Kidney (tissue), 14 donors: ENCODE data around the gene IL36G. TPM values are rescaled to one million over a fixed set of nuclear protein-coding genes. Genes with fewer than 3 reads are reported as not detected.

Source experiments
- DNase-seq, 5 donors: peaks; one replicate each; pipeline ENCODE4 v3.0.0-alpha.2; 2013 to 2020
- FAIRE-seq: peaks from 2 replicates; lab custom pipeline; 2012; peaks lifted over from hg19 to GRCh38; lab: Jason Lieb, UNC
- H3K27ac ChIP-seq, 2 donors: one replicate each; pipeline ENCODE4 v1.7.0; 2013; ENCODE audit warnings: low read depth in 2 of 2, low read length in 2 of 2, inconsistent platforms in 1 of 2
- H3K27me3 ChIP-seq: one replicate; pipeline ENCODE4 v1.7.1; 2013; ENCODE audit warnings: low read length, inconsistent platforms; ENCODE audit not compliant: control insufficient read depth, insufficient read depth
- H3K36me3 ChIP-seq, 3 donors: one replicate each; pipeline versions ENCODE4 v1.7.0 to v1.7.1; 2013; ENCODE audit warnings: low read length in 3 of 3, control low read depth in 1 of 3, inconsistent platforms in 1 of 3; ENCODE audit not compliant: insufficient read depth in 3 of 3, control insufficient read depth in 2 of 3
- H3K4me1 ChIP-seq, 3 donors: one replicate each; pipeline versions ENCODE4 v1.7.0 to v1.7.1; 2013; ENCODE audit warnings: low read length in 3 of 3, inconsistent platforms in 1 of 3, low read depth in 1 of 3; ENCODE audit not compliant: control insufficient read depth in 2 of 3, insufficient read depth in 2 of 3
- H3K4me3 ChIP-seq, 3 donors: one replicate each; pipeline versions ENCODE4 v1.7.0 to v1.8.1; 2013; ENCODE audit warnings: low read length in 3 of 3, control low read depth in 1 of 3, inconsistent platforms in 1 of 3
- H3K9ac ChIP-seq, 3 donors: one replicate each; pipeline versions ENCODE4 v1.7.0 to v1.7.1; 2013; ENCODE audit warnings: low read length in 3 of 3, control low read depth in 1 of 3, inconsistent platforms in 1 of 3
- H3K9me3 ChIP-seq, 3 donors: one replicate each; pipeline versions ENCODE4 v1.7.0 to v1.7.1; 2013; ENCODE audit warnings: low read length in 3 of 3, control low read depth in 1 of 3, inconsistent platforms in 1 of 3; ENCODE audit not compliant: control insufficient read depth in 2 of 3, insufficient read depth in 1 of 3
- CTCF ChIP-seq: IDR thresholded peaks from 3 replicates; pipeline ENCODE4 v1.5.1; 2012; ENCODE audit warnings: mild to moderate bottlenecking, moderate library complexity, borderline replicate concordance; ENCODE audit not compliant: insufficient read depth; ENCODE audit errors: extremely low read depth
- intact Hi-C: fragments of 100-400 bp; cut with DNase I; formaldehyde crosslinking; loops from one replicate; pipeline ENCODE4 v1.11.1; 2022
- polyA plus RNA-seq: library from polyadenylated mRNA; stranded (reverse); fragments of 350-450 nt; fragmentation: Illumina TruSeq; extraction: RNeasy Lipid Tissue Mini Kit (QIAGEN cat#74804); gene quantifications from one replicate; pipeline ENCODE4 v1.2.3, GENCODE V29; 2014; ENCODE audit warnings: low read depth, low replicate concordance; ENCODE audit not compliant: insufficient read depth
- total RNA-seq: library from RNA; stranded (reverse); fragmentation: NEBNext Ultra II Directional; extraction: Animal tissue kit (Norgen Biotek cat#: 25700); gene quantifications from one replicate; pipeline ENCODE4 v1.2.1, GENCODE V29; 2021
- donor health status: control.
- donor health status: control.
- donor health status: control.
- donor health status: control.
- donor health status: control.
- donor health status: DM: yes; HTN: yes; CAD: no.
- donor health status: Normal renal cell carcinoma (clear cell type).

The IL36G gene
- total and polyA plus RNA-seq, 2 donors from 2014 or later = 1.7 TPM; not detected in 1

GRCh38 chr2:113013336-113013661 lies 35.5 kb downstream of the IL36G start:
- no peak for DNase-seq
- Histone ChIP-seq H3K4me1 (no peaks in the 10 kb centered on the region), H3K36me3 (no peaks in the 10 kb centered on the region), H3K27me3 (no peaks in the 10 kb centered on the region), H3K4me3 (no peak overlapping the region), H3K9me3 (no peaks in the 10 kb centered on the region), H3K9ac (no peak overlapping the region), H3K27ac (no peak overlapping the region)
- intact Hi-C loops = no loop called here
- FAIRE-seq = no peak
- TF ChIP-seq CTCF = no peak

GRCh38 chr2:113014067-113014466 lies 36.3 kb downstream of the IL36G start:
- TF ChIP-seq CTCF = no peak
- H3K9me3 ChIP-seq = no peaks in the 10 kb centered on the region
- no peak for FAIRE-seq
- no peak overlapping the region for H3K27ac ChIP-seq
- H3K27me3 ChIP-seq = no peaks in the 10 kb centered on the region
- no peaks in the 10 kb centered on the region for H3K4me1 ChIP-seq
- no peak overlapping the region for H3K4me3 ChIP-seq
- no peak for DNase-seq
- no peak overlapping the region for H3K9ac ChIP-seq
- intact Hi-C loops = no loop called here
- no peaks in the 10 kb centered on the region for H3K36me3 ChIP-seq

- no peaks in the 10 kb centered on the region for H3K4me1 ChIP-seq
- intact Hi-C loops = no loop called here
- no peak overlapping the region for H3K9ac ChIP-seq
- no peak overlapping the region for H3K4me3 ChIP-seq
- TF ChIP-seq CTCF = no peak
- FAIRE-seq (no peak), DNase-seq (no peak)
- no peaks in the 10 kb centered on the region for H3K9me3 ChIP-seq
- no peaks in the 10 kb centered on the region for H3K27me3 ChIP-seq
- no peak overlapping the region for H3K27ac ChIP-seq
- H3K36me3 ChIP-seq = no peaks in the 10 kb centered on the region
Observed at GRCh38 chr2:113015042-113015441, 37.2 kb downstream of the IL36G start.

GRCh38 chr2:113015655-113016054 lies 37.8 kb downstream of the IL36G start:
- no peaks in the 10 kb centered on the region for H3K9me3 ChIP-seq
- no peak overlapping the region for H3K4me3 ChIP-seq
- FAIRE-seq (no peak), DNase-seq (no peak)
- no peaks in the 10 kb centered on the region for H3K27me3 ChIP-seq
- TF ChIP-seq CTCF = no peak
- H3K36me3 ChIP-seq = no peaks in the 10 kb centered on the region
- intact Hi-C loops = no loop called here
- no peaks in the 10 kb centered on the region for H3K4me1 ChIP-seq
- H3K27ac ChIP-seq = no peak overlapping the region
- H3K9ac ChIP-seq = no peak overlapping the region
